Neuronal stem cell (in vitro differentiated cells): ENCODE data around the gene SHROOM1.

Experiments
- DNase-seq: peaks from one replicate; pipeline ENCODE4 v3.0.0-alpha.2; 2013; ENCODE audit warnings: low spot score
- H2AFZ ChIP-seq: one replicate; pipeline ENCODE4 v1.6.1; 2013; ENCODE audit warnings: mild to moderate bottlenecking, low read length, inconsistent platforms
- H2AK5ac ChIP-seq: 2 replicates; pipeline ENCODE4 v1.6.1; 2013; ENCODE audit warnings: low read depth, mild to moderate bottlenecking, inconsistent platforms, low read length, moderate library complexity, mixed read lengths
- H2BK120ac ChIP-seq: 2 replicates; pipeline ENCODE4 v1.6.1; 2013; ENCODE audit warnings: low read depth, mild to moderate bottlenecking, inconsistent platforms, low read length, moderate library complexity, mixed read lengths
- H2BK12ac ChIP-seq: one replicate; pipeline ENCODE4 v1.6.1; 2013; ENCODE audit warnings: low read length, inconsistent platforms
- H2BK15ac ChIP-seq: 2 replicates; pipeline ENCODE4 v1.6.1; 2013; ENCODE audit warnings: mild to moderate bottlenecking, low read length, inconsistent platforms, mixed read lengths
- H2BK5ac ChIP-seq: one replicate; pipeline ENCODE4 v1.6.1; 2013; ENCODE audit warnings: inconsistent platforms, mild to moderate bottlenecking, low read length, moderate library complexity
- H3K14ac ChIP-seq: one replicate; pipeline ENCODE4 v1.6.1; 2013; ENCODE audit warnings: low read length, inconsistent platforms
- H3K18ac ChIP-seq: 2 replicates; pipeline ENCODE4 v1.6.1; 2013; ENCODE audit warnings: low read length, inconsistent platforms
- H3K23ac ChIP-seq: 2 replicates; pipeline ENCODE4 v1.6.1; 2013; ENCODE audit warnings: low read depth, mild to moderate bottlenecking, mixed read lengths, low read length, inconsistent platforms; ENCODE audit not compliant: poor library complexity
- H3K27ac ChIP-seq: replicated peaks from 3 replicates; pipeline ENCODE4 v1.5.1; 2013; ENCODE audit warnings: low read length, inconsistent platforms
- H3K27me3 ChIP-seq, 3 experiments: 2 replicates each; pipeline ENCODE4 v1.6.1; 2013; ENCODE audit warnings: low read length in 3 of 3, mild to moderate bottlenecking in 2 of 3, inconsistent platforms in 1 of 3, low read depth in 1 of 3, mixed read lengths in 1 of 3, moderate library complexity in 1 of 3; ENCODE audit not compliant: control insufficient read depth in 3 of 3, insufficient read depth in 3 of 3
- H3K36me3 ChIP-seq, 2 donors: replicated peaks in 1 of 2; 2 replicates each; pipeline ENCODE4 v1.6.1; 2013; ENCODE audit warnings: low read length in 2 of 2; ENCODE audit not compliant: control insufficient read depth in 2 of 2, insufficient read depth in 2 of 2
- H3K4ac ChIP-seq: 2 replicates; pipeline ENCODE4 v1.6.1; 2013; ENCODE audit warnings: inconsistent platforms, mild to moderate bottlenecking, low read length, moderate library complexity
- H3K4me1 ChIP-seq, 2 donors: 1 replicate in 1 of 2; 2 replicates in 1 of 2; pipeline ENCODE4 v1.6.1; 2013; ENCODE audit warnings: low read length in 2 of 2, low read depth in 1 of 2; ENCODE audit not compliant: control insufficient read depth in 2 of 2, insufficient read depth in 1 of 2
- H3K4me2 ChIP-seq: one replicate; pipeline ENCODE4 v1.6.1; 2013; ENCODE audit warnings: mild to moderate bottlenecking, low read length, inconsistent platforms; ENCODE audit not compliant: insufficient read depth, poor library complexity, severe bottlenecking
- H3K4me3 ChIP-seq, 2 donors: 2 replicates each; pipeline ENCODE4 v1.5.1; 2013; ENCODE audit warnings: low read length in 2 of 2, mild to moderate bottlenecking in 2 of 2, inconsistent platforms in 1 of 2, moderate library complexity in 1 of 2
- H3K79me1 ChIP-seq: one replicate; pipeline ENCODE4 v1.6.1; 2013; ENCODE audit warnings: low read depth, mild to moderate bottlenecking, inconsistent platforms, low read length, moderate library complexity
- H3K9ac ChIP-seq: one replicate; pipeline ENCODE4 v1.6.1; 2013; ENCODE audit warnings: mild to moderate bottlenecking, low read depth, low read length, inconsistent platforms; ENCODE audit not compliant: poor library complexity
- H3K9me3 ChIP-seq, 2 donors: replicated peaks in 1 of 2; 2 replicates each; pipeline versions ENCODE3 to v1.6.1; 2013; ENCODE audit warnings: low read length in 2 of 2, mild to moderate bottlenecking in 2 of 2, inconsistent platforms in 1 of 2, low read depth in 1 of 2, mixed read lengths in 1 of 2, moderate library complexity in 1 of 2; ENCODE audit not compliant: control insufficient read depth in 2 of 2, insufficient read depth in 1 of 2
- H4K8ac ChIP-seq: one replicate; pipeline ENCODE4 v1.6.1; 2013; ENCODE audit warnings: low read depth, mild to moderate bottlenecking, inconsistent platforms, low read length, moderate library complexity
- H4K91ac ChIP-seq: one replicate; pipeline ENCODE4 v1.6.1; 2013; ENCODE audit warnings: low read length, low read depth, mild to moderate bottlenecking, inconsistent platforms; ENCODE audit not compliant: poor library complexity
- WGBS, 2 donors: extraction: QIAGEN DNeasy Blood & Tissue Kit; methylation state at CpG; one replicate each; pipeline ENCODE4 v1.1.7; 2013; ENCODE audit warnings: missing lambda C conversion rate in 2 of 2, mixed read lengths in 1 of 2; ENCODE audit not compliant: insufficient read length in 2 of 2, insufficient replicate concordance in 1 of 2; ENCODE audit errors: extremely low coverage in 2 of 2; 5-methylcytosine and 5-hydroxymethylcytosine counted together

SHROOM1 gene

GRCh38 chr5:132799392-132799791 is 31.1 kb downstream of the SHROOM1 start:
- H3K23ac ChIP-seq: no peak overlapping the region
- H3K27me3 ChIP-seq: peaks cover 0 to 44% (median 0%) of the 10 kb centered on the region in 3 experiments
- DNase-seq: no peak
- H2BK12ac ChIP-seq: no peak overlapping the region
- peaks cover 0 to 3% of the 10 kb centered on the region in 2 donors for H3K4me1 ChIP-seq
- WGBS, 2 donors: no CpG with 5 or more reads among the region's 2 CpGs
- no peak overlapping the region for H3K4me3 ChIP-seq
- H3K4me2 ChIP-seq: no peak overlapping the region
- H3K79me1 ChIP-seq: no peaks in the 10 kb centered on the region
- H3K4ac ChIP-seq: no peak overlapping the region
- no peak overlapping the region for H2AK5ac ChIP-seq
- H2BK5ac ChIP-seq: no peak overlapping the region
- no peak overlapping the region for H3K27ac ChIP-seq
- H3K18ac ChIP-seq: no peak overlapping the region
- H2AFZ ChIP-seq: no peak overlapping the region
- no peak overlapping the region for H2BK15ac ChIP-seq
- H2BK120ac ChIP-seq: no peak overlapping the region
- H3K9ac ChIP-seq: no peak overlapping the region
- H4K8ac ChIP-seq: no peak overlapping the region
- H3K9me3 ChIP-seq: no peaks in the 10 kb centered on the region
- no peak overlapping the region for H3K14ac ChIP-seq
- H3K36me3 ChIP-seq: no peaks in the 10 kb centered on the region
- H4K91ac ChIP-seq: no peak overlapping the region

DNA sequence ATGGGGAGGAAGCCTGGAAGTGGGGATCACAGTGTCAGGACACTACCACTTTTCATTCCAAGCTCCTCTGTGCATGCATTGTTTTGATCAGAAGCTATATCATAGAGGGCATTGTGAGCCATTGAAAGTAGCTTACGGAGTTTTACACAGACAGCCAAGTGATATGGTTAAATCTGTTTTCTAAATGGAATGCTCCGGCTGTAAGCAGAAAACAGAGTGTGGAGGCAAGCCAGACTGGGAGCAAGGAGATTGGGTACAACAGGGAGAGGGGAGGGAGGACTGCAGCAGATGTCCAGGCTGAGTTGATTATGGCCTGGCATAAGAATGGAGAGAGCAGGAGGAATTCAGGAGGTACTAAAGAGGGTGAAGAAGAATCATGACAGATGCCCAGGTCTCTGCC is 32.8 kb downstream of the SHROOM1 start:
- Histone ChIP-seq H3K18ac (no peak overlapping the region), H4K8ac (no peak overlapping the region), H3K27me3 (peaks cover 0 to 47% (median 0%) of the 10 kb centered on the region in 3 experiments), H3K14ac (no peak overlapping the region), H2BK15ac (no peak overlapping the region), H3K4me3 (no peak overlapping the region), H3K9me3 (no peaks in the 10 kb centered on the region), H4K91ac (no peak overlapping the region), H3K4me2 (no peak overlapping the region), H2BK5ac (no peak overlapping the region), H2AK5ac (no peak overlapping the region), H2BK12ac (no peak overlapping the region), H2BK120ac (no peak overlapping the region), H3K4ac (no peak overlapping the region), H3K79me1 (no peaks in the 10 kb centered on the region), H3K27ac (no peak overlapping the region), H3K4me1 (peaks cover 0 to 3% of the 10 kb centered on the region in 2 donors), H3K9ac (no peak overlapping the region), H2AFZ (no peak overlapping the region), H3K36me3 (no peaks in the 10 kb centered on the region), H3K23ac (no peak overlapping the region)
- WGBS, 2 donors: no CpG with 5 or more reads among the region's 2 CpGs
- DNase-seq: no peak

DNA sequence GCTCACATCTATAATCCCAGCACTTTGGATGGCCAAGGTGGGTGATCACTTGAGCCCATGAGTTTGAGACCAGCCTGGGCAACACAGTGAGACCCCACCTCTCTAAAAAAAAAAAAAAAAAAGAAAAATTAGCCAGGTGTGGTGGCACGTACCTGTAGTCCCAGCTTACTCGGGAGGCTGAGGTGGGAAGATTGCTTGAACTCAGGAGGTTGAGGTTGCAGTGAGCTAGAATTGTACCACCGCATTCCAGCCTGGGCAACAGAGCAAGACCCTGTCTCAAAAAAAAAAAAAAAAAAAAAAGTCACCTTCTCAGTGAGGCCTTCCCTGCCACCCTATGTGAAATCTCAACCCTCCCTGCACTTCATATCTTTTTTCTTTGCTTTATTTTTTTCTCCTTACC is 39.4 kb downstream of the SHROOM1 start:
- no peak overlapping the region for H4K91ac ChIP-seq
- H3K4me1 ChIP-seq: no peaks in the 10 kb centered on the region
- H2AFZ ChIP-seq: no peak overlapping the region
- no peak overlapping the region for H3K14ac ChIP-seq
- no peaks in the 10 kb centered on the region for H3K36me3 ChIP-seq
- H3K9ac ChIP-seq: no peak overlapping the region
- H3K27ac ChIP-seq: no peak overlapping the region
- DNase-seq: no peak
- H3K4ac ChIP-seq: no peak overlapping the region
- no peak overlapping the region for H3K18ac ChIP-seq
- no peak overlapping the region for H2BK12ac ChIP-seq
- no peak overlapping the region for H2BK5ac ChIP-seq
- peaks cover 0 to 3% of the 10 kb centered on the region in 2 donors for H3K9me3 ChIP-seq
- H2AK5ac ChIP-seq: no peak overlapping the region
- no peak overlapping the region for H2BK15ac ChIP-seq
- no peak overlapping the region for H3K4me2 ChIP-seq
- no CpG with 5 or more reads among the region's 3 CpGs for WGBS, 2 donors
- H3K23ac ChIP-seq: no peak overlapping the region
- no peak overlapping the region for H2BK120ac ChIP-seq
- no peaks in the 10 kb centered on the region for H3K79me1 ChIP-seq
- peaks cover 0 to 50% (median 0%) of the 10 kb centered on the region in 3 experiments for H3K27me3 ChIP-seq
- H4K8ac ChIP-seq: no peak overlapping the region
- no peak overlapping the region for H3K4me3 ChIP-seq

DNA sequence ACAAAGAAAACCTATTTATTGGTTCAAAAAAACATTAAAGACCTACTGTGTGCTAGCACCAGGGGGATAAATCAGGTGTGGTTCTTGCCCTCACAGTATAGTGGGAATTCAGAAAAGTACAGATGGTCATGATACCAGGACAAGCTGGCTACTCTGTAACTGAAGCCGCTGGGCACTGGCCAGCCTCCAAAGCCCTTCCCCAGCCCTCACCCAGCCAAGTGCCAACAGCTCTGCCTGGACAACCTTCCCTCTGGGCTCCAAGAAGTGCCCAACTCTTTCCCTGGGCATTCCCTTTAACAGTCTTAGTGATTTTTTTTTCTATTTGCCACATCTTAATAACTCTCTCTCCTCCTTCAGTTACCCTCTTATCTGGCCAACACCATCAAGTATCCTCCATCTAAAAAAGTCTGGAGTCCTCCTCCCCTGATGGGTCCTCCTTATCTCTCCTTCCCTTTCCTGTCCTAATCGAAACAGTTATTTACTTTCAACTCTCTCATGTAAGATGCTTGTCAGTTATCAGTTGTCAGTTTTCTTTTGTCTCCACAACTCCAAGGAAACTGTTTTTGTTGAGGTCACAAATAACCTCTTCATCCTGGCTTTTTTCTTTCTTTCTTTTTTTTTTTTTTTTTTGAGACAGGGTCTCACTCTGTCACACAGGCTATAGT is 40.1 kb downstream of the SHROOM1 start:
- Histone ChIP-seq H4K91ac (no peak overlapping the region), H3K4me2 (no peak overlapping the region), H3K14ac (no peak overlapping the region), H2BK15ac (no peak overlapping the region), H3K9me3 (peaks cover 1 to 3% of the 10 kb centered on the region in 2 donors), H2AK5ac (no peak overlapping the region), H2AFZ (no peak overlapping the region), H3K36me3 (no peaks in the 10 kb centered on the region), H3K9ac (no peak overlapping the region), H3K79me1 (no peaks in the 10 kb centered on the region), H3K4me1 (no peaks in the 10 kb centered on the region), H2BK5ac (no peak overlapping the region), H2BK120ac (no peak overlapping the region), H3K23ac (no peak overlapping the region), H4K8ac (no peak overlapping the region), H2BK12ac (no peak overlapping the region), H3K4ac (no peak overlapping the region), H3K27ac (no peak overlapping the region), H3K18ac (no peak overlapping the region), H3K4me3 (no peak overlapping the region), H3K27me3 (peaks cover 0 to 51% (median 0%) of the 10 kb centered on the region in 3 experiments)
- no CpG with 5 or more reads among the region's 2 CpGs for WGBS, 2 donors
- DNase-seq: no peak
